Stimulated activated CD4-positive, alpha-beta T cell treated with anti-CD3 and anti-CD28 coated beads, Interleukin-15, amount 100 ng/mL, for 48 hours (primary cell): Measurements from ENCODE around the gene IL36B.

Source experiments
- DNase-seq, 2 donors: peaks; one replicate each; pipeline ENCODE4 v3.0.0-alpha.2; 2020; ENCODE audit warnings: low read depth in 2 of 2

The IL36B gene

DNA sequence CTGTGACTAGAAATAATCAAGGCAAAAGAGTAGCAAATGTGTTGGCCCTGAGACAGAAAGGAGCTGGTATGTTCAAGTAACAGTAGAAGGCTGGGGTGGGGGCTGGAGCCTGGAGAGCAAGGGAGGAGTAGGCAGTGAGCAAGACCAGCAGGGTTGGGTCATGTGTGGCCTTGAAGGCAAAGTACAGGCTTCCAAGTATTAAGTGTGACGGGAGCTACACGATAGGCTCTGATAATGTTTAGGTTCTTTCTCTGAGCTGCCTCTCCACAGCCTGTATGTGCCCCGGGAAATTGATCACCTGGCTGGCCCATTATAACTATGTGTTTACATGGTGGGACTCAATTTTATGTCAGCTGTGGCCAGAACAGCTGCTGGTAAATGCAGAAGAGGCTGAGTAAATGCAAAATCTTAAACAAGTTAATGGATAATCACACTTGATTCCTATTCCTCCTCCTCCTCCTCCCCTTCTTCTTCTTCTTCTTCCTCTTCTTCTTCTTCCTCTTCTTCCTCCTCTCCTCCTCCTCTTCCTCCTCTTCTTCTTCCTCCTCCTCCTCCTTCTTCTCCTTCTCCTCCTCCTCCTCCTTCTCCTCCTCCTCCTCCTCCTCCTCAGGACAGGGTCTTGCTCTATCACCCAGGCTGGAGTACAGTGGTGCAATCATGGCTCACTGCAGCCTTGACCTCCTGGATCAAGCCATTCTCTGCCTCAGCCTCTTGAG, 24.4 kb upstream of the IL36B start:
- DNase-seq, result no peak

DNA sequence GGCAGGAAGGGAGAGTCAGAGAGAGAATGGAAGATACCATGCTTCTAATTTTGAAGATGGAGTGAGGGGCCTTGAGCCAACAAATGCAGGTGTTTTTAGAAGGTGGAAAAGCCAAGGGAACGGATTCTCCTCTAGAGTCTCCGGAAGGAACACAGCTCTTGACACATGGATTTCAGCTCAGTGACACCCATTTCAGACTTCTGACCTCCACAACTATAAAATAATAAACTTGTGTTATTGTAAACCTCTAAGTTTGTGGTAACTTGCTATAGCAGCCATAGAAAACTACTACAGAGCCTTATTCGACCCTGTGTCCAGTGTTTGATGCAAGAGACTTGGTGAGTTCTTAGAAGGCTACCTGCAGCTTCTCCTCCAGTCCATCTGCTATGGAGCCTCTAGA, 22.9 kb upstream of the IL36B start:
- DNase-seq, result no peak

DNA sequence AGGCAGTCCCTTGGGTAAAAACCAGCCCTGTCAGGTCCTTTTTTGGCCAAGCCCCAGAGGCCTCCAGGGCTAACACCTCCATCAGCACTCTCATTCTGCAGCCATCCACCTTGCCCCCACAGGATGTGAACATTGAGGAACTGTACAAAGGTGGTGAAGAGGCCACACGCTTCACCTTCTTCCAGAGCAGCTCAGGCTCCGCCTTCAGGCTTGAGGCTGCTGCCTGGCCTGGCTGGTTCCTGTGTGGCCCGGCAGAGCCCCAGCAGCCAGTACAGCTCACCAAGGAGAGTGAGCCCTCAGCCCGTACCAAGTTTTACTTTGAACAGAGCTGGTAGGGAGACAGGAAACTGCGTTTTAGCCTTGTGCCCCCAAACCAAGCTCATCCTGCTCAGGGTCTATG, 22.4 kb upstream of the IL36B start:
- DNase-seq, result no peak

DNA sequence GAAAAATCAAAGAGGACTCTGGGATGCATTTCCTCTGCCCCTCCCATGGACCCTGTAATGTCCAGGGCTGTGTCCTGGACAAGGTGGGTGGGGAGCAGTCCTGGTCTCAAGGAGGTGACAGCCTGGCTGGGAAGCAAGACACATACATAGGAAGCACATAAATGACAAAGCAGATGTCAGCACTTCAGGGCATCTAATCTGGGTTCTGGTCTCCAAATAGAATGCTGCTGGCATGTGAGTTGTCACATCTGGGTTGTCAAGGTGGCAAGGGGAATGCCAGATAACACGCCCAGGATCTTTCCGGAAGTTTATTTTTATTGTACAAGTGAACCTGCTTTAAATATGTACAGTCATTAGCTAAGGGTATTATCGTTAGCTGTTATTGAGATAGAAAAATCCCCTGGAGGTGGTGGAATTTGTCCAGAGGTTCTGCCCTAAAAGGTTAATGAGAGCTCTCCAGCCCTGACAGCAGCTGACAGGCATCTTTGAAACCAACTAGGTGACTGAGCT, 20.7 kb upstream of the IL36B start:
- no peak for DNase-seq

DNA sequence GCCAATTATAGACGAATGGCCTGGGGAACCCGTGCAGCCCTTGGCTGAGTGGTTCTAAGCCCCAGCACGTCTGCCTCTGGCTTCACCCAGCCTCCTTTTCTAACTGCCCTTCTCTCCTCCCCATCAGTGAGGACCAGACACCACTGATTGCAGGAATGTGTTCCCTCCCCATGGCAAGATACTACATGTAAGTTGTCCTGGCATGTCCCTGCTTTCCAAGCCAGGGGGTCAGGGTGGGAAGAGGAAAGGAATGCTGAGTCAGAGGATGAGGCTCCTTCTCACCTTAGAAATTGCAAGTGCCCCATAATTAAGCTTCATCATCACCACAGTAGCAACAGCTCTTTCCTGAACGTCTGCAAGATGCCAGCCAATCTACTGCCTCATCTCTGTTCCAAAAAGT, 19.9 kb upstream of the IL36B start:
- DNase-seq, result no peak

DNA sequence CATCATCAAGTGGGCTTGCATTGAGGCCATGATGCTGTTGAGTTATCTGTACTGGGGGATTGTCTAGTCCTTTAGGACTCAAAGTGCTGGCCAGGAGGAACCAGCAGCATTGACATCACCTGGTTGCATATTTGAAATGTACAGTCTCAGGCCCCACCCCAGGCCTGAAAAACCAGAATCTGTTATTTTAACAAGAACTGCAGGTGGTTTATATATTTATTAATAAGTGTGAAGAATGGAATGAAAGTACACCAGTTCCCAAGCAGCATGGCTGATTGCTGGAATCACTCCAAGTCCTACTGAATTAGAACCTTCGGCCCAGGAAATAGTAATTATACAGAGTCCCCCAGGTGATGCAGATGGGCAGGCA, 17.9 kb upstream of the IL36B start:
- DNase-seq, result no peak

DNA sequence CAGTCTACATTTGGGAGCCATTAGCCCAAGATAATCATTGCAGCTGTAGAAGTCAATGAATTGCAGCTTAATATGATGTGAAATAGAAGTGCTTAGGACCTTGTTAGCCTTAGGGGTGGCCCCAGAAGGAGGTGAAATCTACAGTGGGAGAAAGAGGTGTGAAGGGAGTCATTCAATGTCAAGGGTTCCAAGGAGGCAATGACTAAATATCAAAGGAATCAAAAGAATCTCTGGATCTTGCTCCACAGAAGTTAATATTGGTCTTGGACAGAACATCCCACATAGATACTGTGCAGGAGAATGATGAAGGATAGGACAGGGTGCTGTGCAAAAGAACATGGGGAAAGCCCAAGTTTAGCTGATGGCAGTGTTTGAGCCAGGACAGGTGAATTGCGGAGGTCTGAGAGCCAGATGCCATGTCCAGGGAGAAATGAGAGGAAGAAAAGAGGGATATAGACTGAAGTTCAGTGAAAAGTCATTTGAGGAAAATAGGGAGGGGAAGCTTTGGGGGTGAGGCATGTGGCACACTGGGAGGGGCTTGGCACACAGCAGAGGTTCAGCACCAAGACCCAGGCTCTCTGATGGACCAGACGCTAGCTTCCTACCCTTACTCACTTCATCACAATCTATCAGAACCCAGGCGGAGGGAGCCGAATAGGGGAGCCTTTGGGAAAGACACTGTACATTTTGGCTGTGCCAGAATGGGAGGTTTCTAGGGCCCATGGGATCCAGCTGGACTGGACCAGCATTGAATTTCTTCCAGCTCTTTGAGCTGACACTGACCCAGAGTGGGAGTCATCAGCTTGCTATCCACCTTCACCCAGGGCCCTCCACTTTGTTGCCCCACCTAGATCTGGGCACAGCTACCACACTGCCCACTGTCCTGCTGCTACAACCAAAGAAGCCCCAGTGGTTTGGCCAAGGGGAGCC, 17.3 kb upstream of the IL36B start:
- DNase-seq, result no peak

DNA sequence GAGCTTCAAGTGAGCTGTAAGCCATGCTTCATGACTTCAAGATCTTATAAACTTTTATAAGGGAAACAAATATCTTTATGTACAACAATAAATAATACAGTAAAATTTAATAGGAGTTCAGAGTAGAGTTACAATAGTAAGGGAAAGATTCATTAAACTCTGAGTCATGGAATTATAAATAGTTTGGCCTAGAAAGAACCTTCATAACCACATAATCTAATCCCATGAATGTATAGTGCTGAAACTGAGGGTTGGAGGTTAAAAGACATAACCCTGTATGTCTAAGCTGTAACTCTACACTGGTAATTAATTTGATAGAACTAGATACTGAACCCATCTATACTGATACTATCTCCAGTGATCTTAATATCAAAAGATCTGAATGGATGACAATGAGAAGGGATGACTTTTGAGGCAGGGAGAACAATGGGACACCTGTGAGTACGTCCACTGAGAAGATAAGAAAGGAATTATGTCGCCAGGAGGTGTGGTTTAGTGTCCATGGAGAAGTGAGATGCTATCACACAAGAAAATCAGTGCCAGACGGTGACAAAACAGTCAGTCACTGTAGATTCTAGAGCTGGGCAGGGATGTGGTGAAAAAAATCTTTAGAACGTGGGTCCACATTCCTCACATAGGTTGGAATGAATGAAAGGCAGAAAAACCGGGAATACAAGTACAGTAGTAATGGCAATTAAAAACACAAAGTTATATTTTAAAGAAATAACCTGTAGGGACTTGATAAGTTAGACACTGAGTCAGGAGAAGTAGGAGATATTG, 16.2 kb upstream of the IL36B start:
- no peak for DNase-seq

DNA sequence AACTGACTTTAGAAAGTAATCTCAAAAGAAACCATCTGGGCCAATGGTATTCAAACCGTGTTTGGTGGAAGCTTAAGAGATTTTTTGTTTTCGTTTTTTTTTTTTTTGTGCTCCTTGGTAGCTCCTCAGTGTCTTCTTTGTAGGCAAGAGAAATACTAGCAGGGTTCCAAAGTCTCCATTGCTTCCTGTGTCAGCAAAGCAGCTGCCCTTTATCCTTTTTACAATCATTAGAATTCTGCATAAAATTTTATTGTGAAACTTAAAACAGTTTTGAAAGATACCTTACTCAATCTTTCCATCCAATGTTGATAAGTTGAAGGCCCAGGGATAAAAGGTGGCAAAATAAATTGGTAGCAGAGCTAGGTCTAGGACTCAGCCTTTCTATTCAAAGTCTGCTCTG, 15.6 kb upstream of the IL36B start:
- DNase-seq, result no peak

DNA sequence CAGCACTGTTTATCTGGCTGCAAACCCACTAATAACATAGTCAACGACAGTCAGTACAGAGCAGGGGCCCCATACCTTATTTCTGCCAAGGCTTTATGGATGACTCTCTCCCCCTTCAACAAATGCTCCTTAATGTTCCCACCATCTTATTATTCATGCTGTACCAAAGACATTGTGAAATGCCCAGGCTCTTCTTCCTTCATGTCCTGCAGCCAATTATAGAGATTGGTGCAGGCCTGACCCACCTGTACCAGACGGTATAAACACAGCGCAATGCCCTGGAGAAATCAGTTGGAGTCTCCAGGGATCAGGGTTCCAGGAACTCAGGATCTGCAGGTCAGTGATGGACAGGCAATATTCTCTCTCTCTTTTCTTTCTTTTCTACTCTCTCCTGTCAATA, 15.0 kb upstream of the IL36B start, which contains the start of gene IL1F10:
IL1F10 (plus strand) TSS at position 290 of the 400 bp plus-strand sequence. CDS start 4,769 bp downstream, outside the sequence.
- DNase-seq, result no peak

DNA sequence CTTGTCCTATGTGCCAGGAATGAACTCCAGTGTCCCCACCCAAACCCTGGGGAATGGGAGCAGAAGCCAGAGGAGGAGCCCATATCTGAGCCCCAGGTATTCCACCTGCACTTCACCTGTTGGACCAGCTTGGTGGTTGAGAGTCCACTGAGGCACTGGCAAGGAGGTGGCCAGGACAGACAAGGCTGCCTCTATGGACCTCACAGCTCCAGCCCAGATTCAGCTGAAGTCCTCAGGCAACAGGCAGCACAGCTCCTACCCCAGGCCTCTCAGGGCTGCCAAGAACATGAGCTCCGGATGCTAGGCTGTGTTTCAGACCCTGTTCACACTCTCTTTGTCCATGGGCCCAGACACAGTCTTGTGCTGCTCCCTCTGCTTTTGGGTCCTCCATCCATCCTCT, 12.2 kb upstream of the IL36B start:
- DNase-seq, result no peak

DNA sequence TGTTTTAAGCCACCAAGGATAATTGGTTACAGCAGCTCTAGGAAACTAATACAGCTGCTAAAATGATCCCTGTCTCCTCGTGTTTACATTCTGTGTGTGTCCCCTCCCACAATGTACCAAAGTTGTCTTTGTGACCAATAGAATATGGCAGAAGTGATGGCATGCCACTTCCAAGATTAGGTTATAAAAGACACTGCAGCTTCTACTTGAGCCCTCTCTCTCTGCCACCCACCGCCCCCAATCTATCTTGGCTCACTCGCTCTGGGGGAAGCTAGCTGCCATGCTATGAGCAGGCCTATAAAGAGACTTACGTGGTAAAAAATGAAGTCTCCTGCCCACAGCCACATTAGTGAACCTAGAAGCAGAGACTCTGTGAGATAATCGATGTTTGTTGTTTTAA, 11.6 kb upstream of the IL36B start:
- DNase-seq, result no peak

DNA sequence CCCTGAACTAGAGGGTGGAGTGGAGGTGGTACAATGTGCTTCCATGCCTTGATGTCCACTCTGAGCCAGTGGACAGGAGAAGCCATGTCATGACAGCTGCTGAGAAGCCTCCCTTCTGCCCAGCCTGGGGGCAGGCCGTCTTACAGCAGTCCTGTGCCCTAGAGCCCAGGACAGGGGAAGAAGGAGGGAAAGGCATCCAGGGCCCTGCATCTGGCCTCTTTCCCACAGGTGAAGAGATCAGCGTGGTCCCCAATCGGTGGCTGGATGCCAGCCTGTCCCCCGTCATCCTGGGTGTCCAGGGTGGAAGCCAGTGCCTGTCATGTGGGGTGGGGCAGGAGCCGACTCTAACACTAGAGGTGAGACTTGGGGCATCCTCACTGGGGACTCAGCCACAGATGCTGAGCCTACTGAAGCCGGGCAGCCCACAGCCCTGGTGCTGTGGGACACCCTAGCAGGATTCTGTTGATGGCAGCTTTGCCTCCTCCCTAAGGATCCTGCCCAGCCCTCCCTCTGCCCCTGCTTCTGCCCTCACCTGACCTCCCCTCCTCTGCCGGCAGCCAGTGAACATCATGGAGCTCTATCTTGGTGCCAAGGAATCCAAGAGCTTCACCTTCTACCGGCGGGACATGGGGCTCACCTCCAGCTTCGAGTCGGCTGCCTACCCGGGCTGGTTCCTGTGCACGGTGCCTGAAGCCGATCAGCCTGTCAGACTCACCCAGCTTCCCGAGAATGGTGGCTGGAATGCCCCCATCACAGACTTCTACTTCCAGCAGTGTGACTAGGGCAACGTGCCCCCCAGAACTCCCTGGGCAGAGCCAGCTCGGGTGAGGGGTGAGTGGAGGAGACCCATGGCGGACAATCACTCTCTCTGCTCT, 9.5 kb upstream of the IL36B start:
- DNase-seq, result no peak

DNA sequence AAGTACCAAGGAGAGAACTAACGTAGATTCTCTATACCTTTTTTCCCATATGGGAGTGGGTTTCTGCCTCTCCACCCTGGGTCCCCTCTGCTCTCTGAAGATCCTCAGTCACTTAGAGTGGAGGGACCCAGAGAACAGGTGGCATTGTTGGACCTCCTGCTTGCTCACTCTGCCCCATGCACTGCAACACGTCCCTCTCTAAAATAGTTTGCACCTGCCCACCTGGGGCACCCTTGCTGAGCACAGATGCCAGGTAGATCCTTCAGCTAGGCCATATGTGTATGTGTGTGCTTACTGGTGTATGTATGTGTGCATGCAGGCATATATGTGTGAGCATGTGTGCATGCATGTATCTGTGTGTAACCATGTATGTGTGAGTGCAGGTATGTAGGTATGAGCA, 8.6 kb upstream of the IL36B start:
- no peak for DNase-seq

DNA sequence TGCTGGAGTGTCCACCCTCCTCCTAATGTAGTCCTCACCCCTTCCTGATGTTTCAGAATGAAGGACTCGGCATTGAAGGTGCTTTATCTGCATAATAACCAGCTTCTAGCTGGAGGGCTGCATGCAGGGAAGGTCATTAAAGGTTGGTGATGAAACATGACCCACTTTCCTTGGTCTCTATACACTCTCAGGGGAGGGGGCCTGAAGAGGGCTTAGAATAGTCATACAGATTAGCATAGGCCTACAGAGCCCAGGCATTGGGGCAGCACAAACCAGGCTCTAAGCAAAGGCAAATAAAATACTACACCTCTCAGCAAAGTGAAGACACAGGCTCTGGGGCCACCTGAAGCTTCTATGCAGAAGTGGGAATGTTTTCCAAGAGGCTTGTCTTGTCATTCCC, 8.1 kb upstream of the IL36B start:
- DNase-seq, result no peak

DNA sequence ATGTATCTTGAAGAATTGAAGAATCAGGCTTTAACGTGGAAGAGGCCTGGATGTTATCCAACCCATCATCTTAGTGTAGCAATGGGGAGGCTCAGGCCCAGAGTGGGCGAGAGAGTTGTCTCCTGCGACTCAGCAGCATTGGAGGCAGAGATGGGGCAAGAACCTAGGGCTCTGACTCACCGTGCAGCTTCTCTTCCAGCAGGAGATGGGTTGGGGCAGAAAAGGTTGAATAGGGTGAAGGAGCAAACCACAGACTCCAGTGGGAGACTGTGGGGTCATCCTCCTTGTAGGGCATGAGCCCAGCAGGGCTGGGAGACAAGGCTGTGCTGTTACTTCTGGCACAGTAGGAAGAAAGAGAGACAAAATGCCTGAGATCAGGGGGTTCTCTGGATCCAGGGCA, 7.7 kb upstream of the IL36B start:
- no peak for DNase-seq

DNA sequence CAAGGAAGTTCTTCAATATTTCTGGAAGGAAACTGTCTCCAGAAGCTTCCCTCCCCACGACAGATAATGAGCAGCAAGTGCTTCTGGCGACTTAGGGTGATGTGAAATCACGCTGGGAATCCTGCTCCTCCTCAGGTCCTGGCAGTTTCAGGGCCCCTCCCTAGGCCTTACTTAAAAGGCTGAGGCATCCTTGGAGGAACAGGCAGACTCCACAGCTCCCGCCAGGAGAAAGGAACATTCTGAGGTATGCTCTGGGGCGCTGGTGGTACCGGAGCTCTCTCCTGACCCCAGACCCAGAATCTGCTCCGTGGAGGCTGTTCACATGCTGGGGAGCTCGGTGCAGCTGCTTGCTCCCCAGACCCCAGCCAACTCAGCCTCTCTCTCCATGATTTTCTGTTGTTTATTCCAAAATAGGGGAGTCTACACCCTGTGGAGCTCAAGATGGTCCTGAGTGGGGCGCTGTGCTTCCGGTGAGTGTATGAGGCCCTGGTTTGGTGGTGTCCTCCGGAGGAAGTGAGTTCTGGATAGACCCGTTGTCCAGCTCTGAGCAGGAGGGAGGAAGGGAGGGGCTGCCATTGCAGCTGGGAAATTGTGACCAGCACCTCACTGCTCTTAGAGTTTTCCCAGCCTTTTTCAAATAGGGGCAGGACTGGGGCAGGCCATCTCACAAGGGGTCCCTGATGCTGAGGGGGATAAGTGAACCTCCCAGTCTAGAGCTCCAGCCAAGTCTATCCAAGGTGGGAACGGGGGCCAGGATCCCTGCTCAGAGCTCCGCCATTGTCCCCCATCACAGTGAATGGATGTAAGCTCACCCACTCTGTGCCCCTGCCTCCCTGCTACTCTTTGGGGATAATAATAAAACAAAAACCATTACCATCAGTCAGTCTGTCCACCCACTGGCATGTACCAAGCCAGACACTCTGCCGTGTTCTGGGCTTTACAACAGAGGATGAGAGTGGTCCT, 6.6 kb upstream of the IL36B start, which contains the start of gene IL36RN:
IL36RN (plus strand) TSS at position 201 of the 963 bp plus-strand sequence; CDS start at position 442, 241 bp downstream.
- DNase-seq, result no peak

DNA sequence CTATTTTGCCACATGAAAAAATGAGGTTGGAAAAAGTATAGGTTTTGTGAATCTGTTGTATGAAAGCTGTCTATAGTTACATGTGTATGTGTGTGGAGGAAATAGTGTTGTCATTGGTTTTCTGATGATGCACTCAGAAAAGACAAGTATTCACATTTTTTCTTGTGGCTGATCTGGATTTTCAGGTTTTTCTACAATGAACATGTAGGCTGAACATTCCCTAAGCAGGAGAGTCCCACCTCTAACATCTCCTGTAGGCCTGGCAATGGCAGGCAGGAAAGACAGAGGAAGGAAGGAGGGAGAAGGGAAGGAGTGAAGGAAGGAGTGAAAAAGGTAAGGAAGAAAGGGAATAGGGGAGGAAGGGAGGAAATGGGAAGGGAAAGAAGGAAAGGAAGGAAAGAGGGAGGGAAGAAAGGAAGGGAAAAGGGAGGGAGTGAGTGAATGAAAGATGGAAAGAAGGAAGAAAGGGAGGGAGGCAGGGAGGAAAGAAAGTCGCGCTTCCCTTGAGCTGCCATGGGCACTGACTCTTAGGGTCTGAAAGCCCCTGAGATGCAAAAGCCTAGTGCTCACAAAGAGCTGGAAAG, 5.8 kb upstream of the IL36B start:
- no peak for DNase-seq

DNA sequence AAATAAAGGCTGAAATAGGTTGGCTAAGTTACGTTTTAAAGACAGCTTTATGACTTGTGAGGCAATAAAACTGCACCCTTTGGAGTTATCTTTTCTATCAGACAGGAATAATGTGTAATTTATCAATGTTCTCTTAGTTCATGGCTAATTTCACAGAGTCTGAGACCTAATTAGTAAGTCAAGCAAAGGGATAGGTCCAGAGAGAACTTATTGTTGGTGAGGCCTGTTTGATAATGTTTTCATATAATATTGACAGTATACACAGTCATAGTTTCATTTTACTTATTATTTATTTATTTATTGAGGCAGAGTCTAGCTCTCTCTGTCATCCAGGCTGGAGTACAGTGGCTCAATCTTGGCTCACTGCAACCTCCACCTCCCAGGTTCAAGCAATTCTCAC, 4.5 kb upstream of the IL36B start:
- DNase-seq, result no peak
